Panc1 (cell line): Measurements from ENCODE around the gene COX17.

Experiments
- CTCF ChIP-seq: fragments of 450-650 bp; IDR thresholded peaks from 2 replicates; pipeline ENCODE4 v1.5.1; 2017; ENCODE audit warnings: mild to moderate bottlenecking
- POLR2AphosphoS5 ChIP-seq: IDR thresholded peaks from 2 replicates; pipeline ENCODE4 v1.6.1; 2012; ENCODE audit warnings: mild to moderate bottlenecking, low read depth, low read length, moderate library complexity
- SIN3A ChIP-seq: IDR thresholded peaks from 2 replicates; pipeline ENCODE4 v1.6.1; 2012; ENCODE audit warnings: low read depth, mild to moderate bottlenecking, low read length, moderate library complexity, borderline replicate concordance; ENCODE audit not compliant: insufficient read depth

GRCh38 chr3:119628816-119629445 is 48.3 kb downstream of the COX17 start:
- TF ChIP-seq POLR2AphosphoS5 (no peak), SIN3A (no peak), CTCF (no peak)
